ENCODE data around the gene PTH2R. TPM values are rescaled to one million over a fixed set of nuclear protein-coding genes. Genes with fewer than 3 reads are reported as not detected.

The PTH2R gene
- total and polyA plus RNA-seq, 9 of the 15 experiments (the other 6 are each of a cell fraction or from before 2014, with no cell fraction given): 2.7 to 8.8 (median 4.2) TPM

DNA sequence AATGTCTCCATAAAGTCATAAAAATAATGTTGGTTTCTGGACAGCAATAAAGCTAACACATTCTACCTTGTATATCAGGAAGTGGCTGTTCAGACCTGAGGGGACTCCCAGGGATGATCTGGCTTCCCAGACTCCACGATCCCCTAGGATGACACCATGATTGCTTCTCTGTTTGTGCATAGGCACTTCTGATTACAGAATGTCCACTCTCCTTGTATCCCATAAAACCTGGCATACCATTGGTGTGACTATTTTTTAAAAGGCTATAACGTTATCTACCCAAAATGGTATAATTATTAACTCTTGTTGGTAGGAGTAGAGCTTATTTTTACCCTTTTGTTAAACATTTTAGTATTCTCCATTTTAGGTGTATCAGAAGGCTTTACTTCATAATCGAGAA is 57.1 kb downstream of the PTH2R start:
- 2% methylated on average over 3 of the region's 3 CpGs for WGBS (ENCODE audit: insufficient coverage, low coverage, missing lambda C conversion rate)
- BruUV-seq (replicated peaks): no TSS peak

DNA sequence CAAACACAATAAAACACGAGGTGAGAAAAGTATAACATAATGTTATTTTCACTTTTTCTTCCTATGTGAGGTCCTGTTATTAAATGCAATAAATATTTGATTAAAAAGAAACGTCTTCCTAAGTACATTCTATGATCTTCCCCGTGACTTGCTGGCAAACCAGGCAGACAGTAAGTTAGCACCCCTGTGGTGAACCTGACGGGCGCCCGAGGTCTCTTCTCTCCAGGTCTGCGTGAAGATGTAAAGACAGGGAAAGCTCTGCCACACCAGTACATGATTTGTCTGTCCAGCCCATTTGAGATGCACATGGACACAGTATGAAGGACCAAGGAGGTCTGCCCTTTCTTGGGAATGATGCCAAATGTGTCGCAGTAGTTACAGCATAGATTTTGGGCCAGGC is 57.6 kb downstream of the PTH2R start:
- Histone ChIP-seq H3K79me2 (ENCODE audit: control insufficient read depth, insufficient read depth, low read length) (no peaks in the 10 kb centered on the region), H4K20me1 (replicated peaks; ENCODE audit: control insufficient read depth, insufficient read depth, low read length) (no peaks in the 10 kb centered on the region), H3K4me3 (no peak overlapping the region), H3K9ac (ENCODE audit: insufficient read depth in 1 of 2, low read depth in 2 of 2, low read length in 2 of 2) (no peak overlapping the region), H3K9me3 (replicated peaks; ENCODE audit: control insufficient read depth, insufficient read depth, low read depth, low read length) (no peaks in the 10 kb centered on the region), H3K9me1 (ENCODE audit: control insufficient read depth, insufficient read depth, low read length) (no peaks in the 10 kb centered on the region), H3K27ac (ENCODE audit: extremely low read depth, low read depth, low read length) (no peak overlapping the region), H3K4me1 (replicated peaks in 1 of 2; ENCODE audit: control insufficient read depth in 2 of 2, insufficient read depth in 2 of 2, low read length in 2 of 2) (no peaks in the 10 kb centered on the region), H3K27me3 (ENCODE audit: control insufficient read depth in 2 of 2, insufficient read depth in 2 of 2, low read length in 2 of 2) (no peaks in the 10 kb centered on the region), H3K4me2 (ENCODE audit: insufficient read depth, low read length) (no peak overlapping the region), H3K36me3 (ENCODE audit: control insufficient read depth, insufficient read depth, low read length) (no peaks in the 10 kb centered on the region), H2AFZ (ENCODE audit: low read depth, low read length) (no peak overlapping the region)
- no TSS peak for BruUV-seq (replicated peaks)
- intact Hi-C loops (cut with micrococcal nuclease) (no loop called here), in situ Hi-C loops (cut with MboI) (no loop called here)
- ATAC-seq (no peak), DNase-seq (ENCODE audit: extremely low read depth in 1 of 4, low spot score in 3 of 4) (no peak), FAIRE-seq (no peak)
- POLR2A ChIA-PET: no interaction called here
- 53% methylated on average over 8 of the region's 8 CpGs for WGBS (ENCODE audit: insufficient coverage, low coverage, missing lambda C conversion rate)
- CTCF ChIA-PET (ENCODE audit: low intra/inter-chr PET ratio): no interaction called here
- TF ChIP-seq ASH1L (IDR thresholded peaks at IDR 0.05; ENCODE audit: borderline replicate concordance, low read depth, partially characterized antibody) (no peak), FUS (optimal IDR thresholded peaks at IDR 0.05; ENCODE audit: low read depth, low read length) (no peak), CBX8 (IDR thresholded peaks at IDR 0.05; ENCODE audit: borderline replicate concordance, extremely low read depth, low read depth, low read length, poor library complexity, severe bottlenecking) (no peak), ZNF778 (CRISPR knock-in tag; IDR thresholded peaks at IDR 0.05) (no peak), HDAC8 (tag; IDR thresholded peaks at IDR 0.05) (no peak), HNRNPK (IDR thresholded peaks at IDR 0.05; ENCODE audit: low read depth, low read length, poor library complexity, severe bottlenecking) (no peak)
- TF ChIP-seq, protein P1, sequence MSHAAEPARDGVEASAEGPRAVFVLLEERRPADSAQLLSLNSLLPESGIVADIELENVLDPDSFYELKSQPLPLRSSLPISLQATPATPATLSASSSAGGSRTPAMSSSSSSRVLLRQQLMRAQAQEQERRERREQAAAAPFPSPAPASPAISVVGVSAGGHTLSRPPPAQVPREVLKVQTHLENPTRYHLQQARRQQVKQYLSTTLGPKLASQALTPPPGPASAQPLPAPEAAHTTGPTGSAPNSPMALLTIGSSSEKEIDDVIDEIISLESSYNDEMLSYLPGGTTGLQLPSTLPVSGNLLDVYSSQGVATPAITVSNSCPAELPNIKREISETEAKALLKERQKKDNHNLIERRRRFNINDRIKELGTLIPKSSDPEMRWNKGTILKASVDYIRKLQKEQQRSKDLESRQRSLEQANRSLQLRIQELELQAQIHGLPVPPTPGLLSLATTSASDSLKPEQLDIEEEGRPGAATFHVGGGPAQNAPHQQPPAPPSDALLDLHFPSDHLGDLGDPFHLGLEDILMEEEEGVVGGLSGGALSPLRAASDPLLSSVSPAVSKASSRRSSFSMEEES (CRISPR knock-in tag; IDR thresholded peaks at IDR 0.05): no peak
- TF ChIP-seq, protein P2, sequence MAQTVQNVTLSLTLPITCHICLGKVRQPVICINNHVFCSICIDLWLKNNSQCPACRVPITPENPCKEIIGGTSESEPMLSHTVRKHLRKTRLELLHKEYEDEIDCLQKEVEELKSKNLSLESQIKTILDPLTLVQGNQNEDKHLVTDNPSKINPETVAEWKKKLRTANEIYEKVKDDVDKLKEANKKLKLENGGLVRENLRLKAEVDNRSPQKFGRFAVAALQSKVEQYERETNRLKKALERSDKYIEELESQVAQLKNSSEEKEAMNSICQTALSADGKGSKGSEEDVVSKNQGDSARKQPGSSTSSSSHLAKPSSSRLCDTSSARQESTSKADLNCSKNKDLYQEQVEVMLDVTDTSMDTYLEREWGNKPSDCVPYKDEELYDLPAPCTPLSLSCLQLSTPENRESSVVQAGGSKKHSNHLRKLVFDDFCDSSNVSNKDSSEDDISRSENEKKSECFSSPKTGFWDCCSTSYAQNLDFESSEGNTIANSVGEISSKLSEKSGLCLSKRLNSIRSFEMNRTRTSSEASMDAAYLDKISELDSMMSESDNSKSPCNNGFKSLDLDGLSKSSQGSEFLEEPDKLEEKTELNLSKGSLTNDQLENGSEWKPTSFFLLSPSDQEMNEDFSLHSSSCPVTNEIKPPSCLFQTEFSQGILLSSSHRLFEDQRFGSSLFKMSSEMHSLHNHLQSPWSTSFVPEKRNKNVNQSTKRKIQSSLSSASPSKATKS (CRISPR knock-in tag; IDR thresholded peaks at IDR 0.05): no peak
- TF ChIP-seq, protein P3, sequence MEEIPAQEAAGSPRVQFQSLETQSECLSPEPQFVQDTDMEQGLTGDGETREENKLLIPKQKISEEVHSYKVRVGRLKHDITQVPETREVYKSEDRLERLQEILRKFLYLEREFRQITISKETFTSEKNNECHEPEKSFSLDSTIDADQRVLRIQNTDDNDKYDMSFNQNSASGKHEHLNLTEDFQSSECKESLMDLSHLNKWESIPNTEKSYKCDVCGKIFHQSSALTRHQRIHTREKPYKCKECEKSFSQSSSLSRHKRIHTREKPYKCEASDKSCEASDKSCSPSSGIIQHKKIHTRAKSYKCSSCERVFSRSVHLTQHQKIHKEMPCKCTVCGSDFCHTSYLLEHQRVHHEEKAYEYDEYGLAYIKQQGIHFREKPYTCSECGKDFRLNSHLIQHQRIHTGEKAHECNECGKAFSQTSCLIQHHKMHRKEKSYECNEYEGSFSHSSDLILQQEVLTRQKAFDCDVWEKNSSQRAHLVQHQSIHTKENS (CRISPR knock-in tag; IDR thresholded peaks at IDR 0.05): no peak

More for the DNA sequence above, 57.1 kb downstream of the PTH2R start:
- intact Hi-C loops (cut with micrococcal nuclease): no loop called here
- H3K36me3 ChIP-seq (ENCODE audit: control insufficient read depth, insufficient read depth, low read length): no peaks in the 10 kb centered on the region
- no peak for FAIRE-seq
- no peak overlapping the region for H3K27ac ChIP-seq (ENCODE audit: extremely low read depth, low read depth, low read length)
- CTCF ChIA-PET (ENCODE audit: low intra/inter-chr PET ratio): no interaction called here
- H3K9me1 ChIP-seq (ENCODE audit: control insufficient read depth, insufficient read depth, low read length): no peaks in the 10 kb centered on the region
- ATAC-seq: no peak
- no peak overlapping the region for H3K9ac ChIP-seq (ENCODE audit: insufficient read depth in 1 of 2, low read depth in 2 of 2, low read length in 2 of 2)
- H4K20me1 ChIP-seq (replicated peaks; ENCODE audit: control insufficient read depth, insufficient read depth, low read length): no peaks in the 10 kb centered on the region
- POLR2A ChIA-PET: no interaction called here
- H3K9me3 ChIP-seq (replicated peaks; ENCODE audit: control insufficient read depth, insufficient read depth, low read depth, low read length): no peaks in the 10 kb centered on the region
- no peak overlapping the region for H3K4me2 ChIP-seq (ENCODE audit: insufficient read depth, low read length)
- H3K4me3 ChIP-seq: no peak overlapping the region
- DNase-seq (ENCODE audit: extremely low read depth in 1 of 4, low spot score in 3 of 4): no peak
- in situ Hi-C loops (cut with MboI): no loop called here
- TF ChIP-seq JUNB (CRISPR knock-in tag; conservative IDR thresholded peaks at IDR 0.05): no peak
- no peak for TF ChIP-seq NCOR1 (IDR thresholded peaks at IDR 0.05)
- H3K79me2 ChIP-seq (ENCODE audit: control insufficient read depth, insufficient read depth, low read length): no peaks in the 10 kb centered on the region
- H2AFZ ChIP-seq (ENCODE audit: low read depth, low read length): no peak overlapping the region
- no peaks in the 10 kb centered on the region for H3K4me1 ChIP-seq (replicated peaks in 1 of 2; ENCODE audit: control insufficient read depth in 2 of 2, insufficient read depth in 2 of 2, low read length in 2 of 2)
- no peaks in the 10 kb centered on the region for H3K27me3 ChIP-seq (ENCODE audit: control insufficient read depth in 2 of 2, insufficient read depth in 2 of 2, low read length in 2 of 2)
